Lung (tissue), 12 donors: ENCODE data around the gene FNDC8. TPM values are rescaled to one million over a fixed set of nuclear protein-coding genes. Genes with fewer than 3 reads are reported as not detected.

Source experiments
- ATAC-seq: fragments of 200-7000 bp; cut with Tn5 transposase; one replicate; pipeline ENCODE4 v1.9.1; 2020; ENCODE audit warnings: moderate number of reproducible peaks; ENCODE audit not compliant: insufficient read depth, low FRiP score
- DNase-seq, 3 donors: peaks; one replicate each; pipeline ENCODE4 v3.0.0-alpha.2; 2013 to 2017
- H3K27ac ChIP-seq, 2 donors: one replicate each; pipeline ENCODE4 v1.5.1; 2013; ENCODE audit warnings: mild to moderate bottlenecking in 2 of 2, moderate library complexity in 2 of 2, control low read depth in 1 of 2, inconsistent platforms in 1 of 2, low read depth in 1 of 2, low read length in 1 of 2
- H3K27me3 ChIP-seq, 3 donors: one replicate each; pipeline ENCODE4 v1.5.1; 2013; ENCODE audit warnings: low read length in 2 of 3; ENCODE audit not compliant: control insufficient read depth in 3 of 3, insufficient read depth in 3 of 3
- H3K36me3 ChIP-seq, 4 donors: one replicate each; pipeline ENCODE4 v1.5.1; 2013; ENCODE audit warnings: low read length in 4 of 4, mild to moderate bottlenecking in 1 of 4, moderate library complexity in 1 of 4; ENCODE audit not compliant: control insufficient read depth in 4 of 4, insufficient read depth in 4 of 4
- H3K4me1 ChIP-seq, 5 donors: one replicate each; pipeline ENCODE4 v1.5.1; 2013; ENCODE audit warnings: low read length in 5 of 5, mild to moderate bottlenecking in 2 of 5, moderate library complexity in 1 of 5; ENCODE audit not compliant: control insufficient read depth in 5 of 5, insufficient read depth in 5 of 5
- H3K4me3 ChIP-seq: one replicate; pipeline ENCODE4 v1.5.1; 2013; ENCODE audit warnings: mild to moderate bottlenecking, control low read depth, moderate library complexity
- H3K9ac ChIP-seq, 2 donors: one replicate each; pipeline ENCODE4 v1.5.1; 2013; ENCODE audit warnings: low read length in 2 of 2, control low read depth in 1 of 2; ENCODE audit not compliant: insufficient read depth in 1 of 2
- H3K9me3 ChIP-seq, 4 donors: one replicate each; pipeline ENCODE4 v1.5.1; 2013; ENCODE audit warnings: low read length in 3 of 4, mild to moderate bottlenecking in 1 of 4, moderate library complexity in 1 of 4; ENCODE audit not compliant: control insufficient read depth in 4 of 4, insufficient read depth in 3 of 4
- WGBS, 2 donors: extraction: QIAGEN DNeasy Blood & Tissue Kit; methylation state at CpG; one replicate each; pipeline ENCODE4 v1.1.7; 2013; 5-methylcytosine and 5-hydroxymethylcytosine counted together
- polyA plus RNA-seq, 2 donors: library from polyadenylated mRNA; stranded (reverse); fragments of 200-250 nt; gene quantifications; one replicate each; pipeline ENCODE4 v1.2.1, GENCODE V29; 2013
- total RNA-seq, 2 donors: library from RNA; depleted of rRNA in 1 of 2; stranded (reverse); fragments of >200 nt in 1 of 2; gene quantifications; one replicate each; pipeline ENCODE4 v1.2.1, GENCODE V29; 2014 to 2021
- TF ChIP-seq, protein P1 (sequence below): IDR thresholded peaks from 2 replicates; pipeline ENCODE4 v1.5.1; 2012; ENCODE audit warnings: mild to moderate bottlenecking; ENCODE audit errors: control extremely low read depth, extremely low read depth
- donor health status: control.
- donor health status: control.
- donor health status: Bipolar disorder and iron deficiency.
- donor health status: healthy.
- donor health status: DM: yes; HTN: yes; CAD: no.

Gene FNDC8
- total and polyA plus RNA-seq, 4 donors, result not detected

DNA sequence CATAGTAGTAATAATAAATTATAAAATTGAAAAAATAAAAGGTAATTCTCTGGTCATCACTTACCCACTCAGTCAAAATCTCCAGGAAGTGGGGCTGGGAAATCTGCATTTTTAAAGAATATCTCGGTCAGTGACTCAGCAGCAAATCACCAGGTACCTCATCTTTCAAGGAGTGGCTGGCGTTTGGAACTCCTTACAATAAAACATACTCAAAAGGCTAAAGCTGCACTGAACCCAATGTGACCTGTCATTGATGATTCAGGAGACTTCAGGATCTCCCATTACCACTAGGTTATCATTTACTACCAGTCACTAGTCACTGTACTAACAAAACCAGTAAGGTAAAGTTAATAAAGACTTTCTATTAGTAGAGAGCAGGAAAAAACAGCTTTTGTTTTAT, 36.4 kb upstream of the FNDC8 start:
- TF ChIP-seq, protein P1, sequence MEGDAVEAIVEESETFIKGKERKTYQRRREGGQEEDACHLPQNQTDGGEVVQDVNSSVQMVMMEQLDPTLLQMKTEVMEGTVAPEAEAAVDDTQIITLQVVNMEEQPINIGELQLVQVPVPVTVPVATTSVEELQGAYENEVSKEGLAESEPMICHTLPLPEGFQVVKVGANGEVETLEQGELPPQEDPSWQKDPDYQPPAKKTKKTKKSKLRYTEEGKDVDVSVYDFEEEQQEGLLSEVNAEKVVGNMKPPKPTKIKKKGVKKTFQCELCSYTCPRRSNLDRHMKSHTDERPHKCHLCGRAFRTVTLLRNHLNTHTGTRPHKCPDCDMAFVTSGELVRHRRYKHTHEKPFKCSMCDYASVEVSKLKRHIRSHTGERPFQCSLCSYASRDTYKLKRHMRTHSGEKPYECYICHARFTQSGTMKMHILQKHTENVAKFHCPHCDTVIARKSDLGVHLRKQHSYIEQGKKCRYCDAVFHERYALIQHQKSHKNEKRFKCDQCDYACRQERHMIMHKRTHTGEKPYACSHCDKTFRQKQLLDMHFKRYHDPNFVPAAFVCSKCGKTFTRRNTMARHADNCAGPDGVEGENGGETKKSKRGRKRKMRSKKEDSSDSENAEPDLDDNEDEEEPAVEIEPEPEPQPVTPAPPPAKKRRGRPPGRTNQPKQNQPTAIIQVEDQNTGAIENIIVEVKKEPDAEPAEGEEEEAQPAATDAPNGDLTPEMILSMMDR, result no peak
- Histone ChIP-seq H3K27ac (no peak overlapping the region), H3K36me3 (peaks cover 0 to 1% (median 0%) of the 10 kb centered on the region in 4 donors), H3K4me1 (peaks cover 0 to 18% (median 3%) of the 10 kb centered on the region in 5 donors), H3K9me3 (no peaks in the 10 kb centered on the region), H3K4me3 (no peak overlapping the region), H3K27me3 (no peaks in the 10 kb centered on the region), H3K9ac (no peak overlapping the region)
- 71 to 75% methylated on average over 2 of the region's 2 CpGs for WGBS, 2 donors
- no peak for ATAC-seq
- no peak for DNase-seq

DNA sequence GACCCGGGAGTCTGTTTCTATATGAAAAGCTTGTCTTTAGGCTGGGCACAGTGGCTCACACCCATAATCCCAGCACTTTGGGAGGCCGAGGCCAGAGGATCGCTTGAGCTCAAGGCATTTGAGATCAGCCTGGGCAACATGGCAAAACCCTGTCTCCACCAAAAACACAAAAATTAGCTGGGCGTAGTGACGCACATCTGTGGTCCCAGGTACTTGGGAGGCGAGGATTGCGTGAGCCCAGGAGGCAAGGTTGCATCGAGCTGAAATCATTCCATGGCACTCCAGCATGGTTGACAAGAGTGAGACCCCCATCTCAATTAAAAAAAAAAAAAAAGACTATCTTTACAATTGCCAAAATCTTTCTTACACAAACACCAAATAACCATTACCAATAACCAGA, 35.3 kb upstream of the FNDC8 start:
- Histone ChIP-seq H3K27me3 (no peaks in the 10 kb centered on the region), H3K9ac (no peak overlapping the region), H3K9me3 (no peaks in the 10 kb centered on the region), H3K4me3 (no peak overlapping the region), H3K4me1 (peaks cover 0 to 18% (median 3%) of the 10 kb centered on the region in 5 donors), H3K27ac (no peak overlapping the region), H3K36me3 (peaks cover 0 to 1% (median 0%) of the 10 kb centered on the region in 4 donors)
- TF ChIP-seq, protein P1, result no peak
- 98% methylated on average over 8 of the region's 8 CpGs for WGBS, 2 donors
- no peak for DNase-seq
- no peak for ATAC-seq

DNA sequence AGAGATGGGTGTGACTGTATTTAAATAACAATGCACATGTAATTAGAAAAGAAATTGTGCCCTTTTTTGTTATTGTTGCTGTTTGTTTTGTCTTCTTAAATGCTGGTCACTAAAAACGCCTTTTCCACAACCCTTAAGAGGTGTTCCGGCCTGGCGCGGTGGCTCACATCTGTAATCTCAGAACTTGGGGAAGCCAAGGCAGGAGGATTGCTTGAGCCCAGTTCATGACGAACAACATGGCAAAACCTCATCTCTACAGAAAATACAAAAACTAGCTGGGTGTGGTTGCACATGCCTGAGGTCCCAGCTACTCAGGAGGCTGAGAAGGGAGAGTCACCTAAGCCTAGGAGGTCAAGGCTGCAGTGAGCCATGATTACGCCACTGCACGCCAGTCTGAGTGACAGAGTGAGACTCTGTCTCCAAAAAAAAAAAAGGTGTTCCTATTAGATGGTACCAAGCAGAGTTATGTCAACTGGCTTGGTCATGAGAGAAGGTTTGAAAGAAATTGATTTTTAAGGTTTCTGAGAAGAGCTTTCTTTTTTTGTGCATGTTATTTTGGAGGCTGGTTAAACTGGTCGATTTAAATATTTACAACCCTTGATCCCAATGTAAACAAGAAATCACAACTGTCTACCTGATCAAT, 34.4 kb upstream of the FNDC8 start:
- Histone ChIP-seq H3K27ac (no peak overlapping the region), H3K4me1 (peaks cover 0 to 18% (median 2%) of the 10 kb centered on the region in 5 donors), H3K9ac (no peak overlapping the region), H3K36me3 (peaks cover 0 to 1% (median 0%) of the 10 kb centered on the region in 4 donors), H3K27me3 (no peaks in the 10 kb centered on the region), H3K4me3 (no peak overlapping the region), H3K9me3 (no peaks in the 10 kb centered on the region)
- WGBS, 2 donors, result 85 to 87% methylated on average over 8 of the region's 8 CpGs
- ATAC-seq (no peak), DNase-seq (no peak)
- TF ChIP-seq, protein P1, result no peak
